CD4-positive, alpha-beta T cell (primary cell): ENCODE data around the gene RAD50. TPM values are rescaled to one million over a fixed set of nuclear protein-coding genes. Genes with fewer than 3 reads are reported as not detected.
A peak's percentile ranks its signal among the peaks of the same experiment; 100 is the strongest.

ENCODE experiments used
- ATAC-seq: fragments of 200-7000 bp; cut with Tn5 transposase; one replicate; pipeline ENCODE4 v1.10.0; 2022; ENCODE audit warnings: mild to moderate bottlenecking; ENCODE audit not compliant: poor library complexity
- CTCF ChIA-PET: fragments of 350-600 bp; sonication (Branson Sonifier 250); formaldehyde crosslinking; loops from one replicate; lab custom pipeline; 2021; ENCODE audit warnings: antibody characterized with exemption, inconsistent platforms; lab: Charles Lee
- POLR2A ChIA-PET: fragments of 350-600 bp; sonication (Branson Sonifier 250); formaldehyde crosslinking; loops from one replicate; lab custom pipeline; 2021; ENCODE audit warnings: antibody characterized with exemption, inconsistent platforms; lab: Charles Lee
- DNase-seq, 14 experiments: peaks; one replicate each; pipeline ENCODE4 v3.0.0-alpha.2; 2013 to 2020; ENCODE audit warnings: mixed read lengths in 2 of 14
- H3K27ac ChIP-seq, 2 donors: one replicate each; pipeline versions ENCODE4 v1.5.1 to v1.7.0; 2013; ENCODE audit warnings: low read length in 2 of 2, low read depth in 1 of 2, mild to moderate bottlenecking in 1 of 2
- H3K27me3 ChIP-seq, 2 experiments: 1 replicate in 1 of 2; 2 replicates in 1 of 2; pipeline versions ENCODE4 v1.6.1 to v1.7.0; 2013; ENCODE audit warnings: low read length in 2 of 2, control low read depth in 1 of 2, mild to moderate bottlenecking in 1 of 2, moderate library complexity in 1 of 2; ENCODE audit not compliant: insufficient read depth in 2 of 2, control insufficient read depth in 1 of 2
- H3K36me3 ChIP-seq: one replicate; pipeline ENCODE4 v1.6.1; 2013; ENCODE audit warnings: low read length, control low read depth; ENCODE audit not compliant: insufficient read depth
- H3K4me1 ChIP-seq: one replicate; pipeline ENCODE4 v1.6.1; 2013; ENCODE audit warnings: low read length, control low read depth; ENCODE audit not compliant: insufficient read depth
- H3K4me3 ChIP-seq: one replicate; pipeline ENCODE4 v1.5.1; 2013; ENCODE audit warnings: mild to moderate bottlenecking, low read length, moderate library complexity
- H3K9me3 ChIP-seq, 2 experiments: 1 replicate in 1 of 2; 2 replicates in 1 of 2; pipeline versions ENCODE4 v1.6.1 to v1.7.0; 2013; ENCODE audit warnings: low read length in 2 of 2, mild to moderate bottlenecking in 2 of 2, control low read depth in 1 of 2, moderate library complexity in 1 of 2; ENCODE audit not compliant: control insufficient read depth in 1 of 2, insufficient read depth in 1 of 2
- H3K27ac Mint-ChIP-seq: one replicate; pipeline ENCODE4 v1.8.0; 2020; ENCODE audit warnings: mixed read lengths
- H3K27me3 Mint-ChIP-seq: one replicate; pipeline ENCODE4 v1.8.0; 2021; ENCODE audit warnings: mixed read lengths
- H3K36me3 Mint-ChIP-seq: one replicate; pipeline ENCODE4 v1.8.0; 2021; ENCODE audit warnings: low read depth, mixed read lengths
- H3K4me1 Mint-ChIP-seq: one replicate; pipeline ENCODE4 v1.8.0; 2021; ENCODE audit warnings: low read depth, mixed read lengths
- H3K4me3 Mint-ChIP-seq: one replicate; pipeline ENCODE4 v1.8.0; 2020; ENCODE audit warnings: mild to moderate bottlenecking, mixed read lengths
- H3K9me3 Mint-ChIP-seq: one replicate; pipeline ENCODE4 v1.8.0; 2020; ENCODE audit warnings: mixed read lengths
- CTCF ChIP-seq: fragments of 200-600 bp; IDR thresholded peaks from one replicate; pipeline ENCODE4 v1.8.0; 2022; ENCODE audit warnings: antibody characterized with exemption, mild to moderate bottlenecking
- intact Hi-C, 2 experiments: fragments of 100-400 bp; cut with DNase I in 1 of 2; cut with micrococcal nuclease in 1 of 2; formaldehyde crosslinking; loops; one replicate each; pipeline versions ENCODE4 v1.15.1 to v1.9.0; 2023 to 2025; cut with DNase I, micrococcal nuclease
- total RNA-seq, 174 experiments: library from RNA in 2 of 174; stranded (reverse) in 2 of 174; gene quantifications; one replicate each; pipeline ENCODE4 v1.2.3 and lab custom pipeline; 2021 to 2026

Gene RAD50
- total RNA-seq, 2 experiments from 2014 or later: 12.7 to 13.4 TPM

GRCh38 chr5:132673488-132673887, 116.7 kb downstream of the RAD50 start:
- ATAC-seq (no peak), DNase-seq (no peak)
- ChIA-PET CTCF (no interaction called here), POLR2A (interaction anchor here (1.4 kb wide), 1 partner anchor 74 kb away, joined by 4 read pairs; the partner anchor contains the start of gene CCNI2)
- Histone ChIP-seq H3K27me3 (no peaks in the 10 kb centered on the region), H3K36me3 (no peaks in the 10 kb centered on the region), H3K9me3 (peaks cover 0 to 3% of the 10 kb centered on the region in 2 experiments), H3K27ac (no peak overlapping the region), H3K4me3 (no peak overlapping the region), H3K4me1 (peaks cover 4% of the 10 kb centered on the region)
- Mint-ChIP-seq H3K4me3 (no peak overlapping the region), H3K27me3 (no peaks in the 10 kb centered on the region), H3K27ac (no peak overlapping the region), H3K9me3 (no peaks in the 10 kb centered on the region), H3K36me3 (no peaks in the 10 kb centered on the region), H3K4me1 (no peaks in the 10 kb centered on the region)
- intact Hi-C loops: no loop called here
- TF ChIP-seq CTCF: no peak

- Histone ChIP-seq H3K36me3 (no peaks in the 10 kb centered on the region), H3K4me3 (peak within 1 kb of the TSS; percentile 2), H3K27me3 (no peaks in the 10 kb centered on the region), H3K27ac (no peak within 1 kb of the TSS), H3K9me3 (peaks cover 0 to 3% of the 10 kb centered on the region in 2 experiments), H3K4me1 (peaks cover 4% of the 10 kb centered on the region)
- CTCF ChIA-PET: no interaction called here
- H3K9me3 Mint-ChIP-seq: no peaks in the 10 kb centered on the region
- no peaks in the 10 kb centered on the region for H3K4me1 Mint-ChIP-seq
- H3K4me3 Mint-ChIP-seq: no peak within 1 kb of the TSS
- H3K27me3 Mint-ChIP-seq: no peaks in the 10 kb centered on the region
- ATAC-seq (no peak), DNase-seq (no peak)
- intact Hi-C loops: no loop called here
- POLR2A ChIA-PET: interaction anchor here (1.4 kb wide), 1 partner anchor 74 kb away, joined by 4 read pairs; the partner anchor contains the start of gene CCNI2
- no peak within 1 kb of the TSS for H3K27ac Mint-ChIP-seq
- H3K36me3 Mint-ChIP-seq: no peaks in the 10 kb centered on the region
- TF ChIP-seq CTCF: no peak
Measured at GRCh38 chr5:132673939-132674630, 117.3 kb downstream of the RAD50 start, which contains the start of gene IL4. TSS of gene IL4 (plus strand) at chr5:132673989. CDS start at chr5:132674051, 62 bp downstream.

GRCh38 chr5:132674671-132675506, 118.1 kb downstream of the RAD50 start:
- peaks cover 4% of the 10 kb centered on the region for H3K4me1 ChIP-seq
- H3K4me3 ChIP-seq: peak overlapping the region; percentile 2
- no peaks in the 10 kb centered on the region for H3K27me3 ChIP-seq
- no peak overlapping the region for H3K27ac ChIP-seq
- POLR2A ChIA-PET: interaction anchor here (1.4 kb wide), 1 partner anchor 73 kb away, joined by 4 read pairs; the partner anchor contains the start of gene CCNI2
- Mint-ChIP-seq H3K9me3 (no peaks in the 10 kb centered on the region), H3K4me1 (no peaks in the 10 kb centered on the region), H3K27me3 (no peaks in the 10 kb centered on the region), H3K36me3 (no peaks in the 10 kb centered on the region), H3K27ac (no peak overlapping the region), H3K4me3 (no peak overlapping the region)
- CTCF ChIA-PET: no interaction called here
- no peaks in the 10 kb centered on the region for H3K36me3 ChIP-seq
- ATAC-seq (no peak), DNase-seq (no peak)
- intact Hi-C loops: no loop called here
- peaks cover 0 to 3% of the 10 kb centered on the region in 2 experiments for H3K9me3 ChIP-seq
- TF ChIP-seq CTCF: no peak
